GM19099 (cell line): ENCODE measurements around the gene TMEM222.
A peak's percentile ranks its signal among the peaks of the same experiment; 100 is the strongest.

Experiments
- POLR2A ChIP-seq: IDR thresholded peaks from 3 replicates; pipeline ENCODE4 v1.6.1; 2011; ENCODE audit warnings: low read depth; ENCODE audit not compliant: insufficient read length; ENCODE audit errors: extremely low read depth

The TMEM222 gene

GRCh38 chr1:27321813-27322568, at the start of gene TMEM222:
Gene TMEM222 (plus strand): TSS chr1:27322163. CDS start chr1:27322198, 35 bp downstream.
- peak; percentile 91 for TF ChIP-seq POLR2A

GRCh38 chr1:27274204-27274603, 47.8 kb upstream of the TMEM222 start:
- TF ChIP-seq POLR2A: no peak

GRCh38 chr1:27275696-27276095, 46.3 kb upstream of the TMEM222 start:
- no peak for TF ChIP-seq POLR2A

- TF ChIP-seq POLR2A: no peak
Observed at GRCh38 chr1:27284425-27285273, 37.3 kb upstream of the TMEM222 start.

- no peak for TF ChIP-seq POLR2A
Observed at GRCh38 chr1:27285274-27285660, 36.7 kb upstream of the TMEM222 start.

GRCh38 chr1:27290581-27290980, 31.4 kb upstream of the TMEM222 start:
- TF ChIP-seq POLR2A: no peak

- no peak for TF ChIP-seq POLR2A
Observed at GRCh38 chr1:27292106-27292505, 29.9 kb upstream of the TMEM222 start.

GRCh38 chr1:27293915-27294314, 28.0 kb upstream of the TMEM222 start:
- no peak for TF ChIP-seq POLR2A

GRCh38 chr1:27296773-27297291, 25.1 kb upstream of the TMEM222 start:
- TF ChIP-seq POLR2A: no peak

GRCh38 chr1:27297903-27298302, 24.1 kb upstream of the TMEM222 start:
- TF ChIP-seq POLR2A: no peak

- no peak for TF ChIP-seq POLR2A
Observed at GRCh38 chr1:27298632-27299384, 23.2 kb upstream of the TMEM222 start.

- no peak for TF ChIP-seq POLR2A
Observed at GRCh38 chr1:27299385-27300271, 22.3 kb upstream of the TMEM222 start.

GRCh38 chr1:27300341-27301051, 21.5 kb upstream of the TMEM222 start:
- TF ChIP-seq POLR2A: no peak

GRCh38 chr1:27301052-27301422, 20.9 kb upstream of the TMEM222 start:
- no peak for TF ChIP-seq POLR2A

GRCh38 chr1:27301582-27302199, 20.3 kb upstream of the TMEM222 start:
- TF ChIP-seq POLR2A: no peak
